Cardiac muscle cell (in vitro differentiated cells and primary cell): ENCODE results near the gene STX18. TPM values are rescaled to one million over a fixed set of nuclear protein-coding genes. Genes with fewer than 3 reads are reported as not detected.

ENCODE experiments used
- DNase-seq, 2 donors: peaks; one replicate each; pipeline versions ENCODE4 v3.0.0 to v3.0.0-alpha.2; 2010 to 2017; ENCODE audit warnings: low read depth in 1 of 2, low spot score in 1 of 2
- H3K27ac ChIP-seq: fragments of 200-600 bp; sonication (generic); 2 replicates; pipeline ENCODE4 v1.5.1; 2016
- H3K27me3 ChIP-seq: fragments of 200-600 bp; sonication (generic); 2 replicates; pipeline ENCODE4 v1.6.0; 2016; ENCODE audit warnings: control low read depth
- H3K36me3 ChIP-seq: fragments of 200-600 bp; sonication (generic); 2 replicates; pipeline ENCODE4 v1.5.1; 2016; ENCODE audit warnings: control low read depth
- H3K4me1 ChIP-seq: fragments of 200-600 bp; sonication (generic); 2 replicates; pipeline ENCODE4 v1.8.1; 2017; ENCODE audit warnings: low read depth, mild to moderate bottlenecking, mixed run types
- H3K4me3 ChIP-seq: fragments of 200-600 bp; sonication (generic); 2 replicates; pipeline ENCODE4 v1.5.1; 2016; ENCODE audit warnings: mild to moderate bottlenecking
- H3K9me3 ChIP-seq: fragments of 200-600 bp; sonication (generic); 2 replicates; pipeline ENCODE4 v1.5.1; 2017; ENCODE audit warnings: low read depth, mild to moderate bottlenecking, control low read depth
- polyA plus RNA-seq: library from polyadenylated mRNA; unstranded; fragments of >200 nt; fragmentation: Nextera tagmentation; extraction: Ambion mirVana; gene quantifications from 2 replicates; pipeline ENCODE4 v1.2.1, GENCODE V29; 2016
- total RNA-seq: library from RNA; depleted of rRNA; stranded (reverse); fragments of >200 nt; gene quantifications from 2 replicates; pipeline ENCODE4 v1.2.3, GENCODE V29; 2016
- TF ChIP-seq, protein P1 (sequence below): IDR thresholded peaks from 2 replicates; pipeline ENCODE4 v1.5.1; 2012; ENCODE audit warnings: low read depth, mild to moderate bottlenecking, low read length

Gene STX18
- total and polyA plus RNA-seq, 2 experiments from 2014 or later = 29.8 to 63.3 TPM

DNA sequence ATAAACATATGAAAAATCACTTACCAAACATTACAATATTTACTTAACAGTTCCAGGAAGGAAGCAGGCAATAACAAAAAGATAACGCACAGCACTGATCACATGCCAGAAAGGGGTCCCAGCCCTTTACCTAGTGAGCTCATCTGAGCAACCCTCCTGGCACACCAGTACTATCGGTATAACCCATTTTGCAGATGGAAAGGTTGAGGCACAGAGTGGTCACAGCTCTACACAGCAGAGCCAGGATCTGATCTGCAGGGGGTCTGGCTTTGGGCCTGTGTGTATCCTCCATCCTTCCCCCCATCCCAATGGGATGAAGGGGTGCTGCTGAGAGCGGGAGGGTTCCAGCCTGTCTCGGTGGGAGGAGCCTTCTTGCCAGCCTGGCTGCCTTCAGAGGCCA lies 150.0 kb downstream of the STX18 start:
- no peak for DNase-seq
- TF ChIP-seq, protein P1, sequence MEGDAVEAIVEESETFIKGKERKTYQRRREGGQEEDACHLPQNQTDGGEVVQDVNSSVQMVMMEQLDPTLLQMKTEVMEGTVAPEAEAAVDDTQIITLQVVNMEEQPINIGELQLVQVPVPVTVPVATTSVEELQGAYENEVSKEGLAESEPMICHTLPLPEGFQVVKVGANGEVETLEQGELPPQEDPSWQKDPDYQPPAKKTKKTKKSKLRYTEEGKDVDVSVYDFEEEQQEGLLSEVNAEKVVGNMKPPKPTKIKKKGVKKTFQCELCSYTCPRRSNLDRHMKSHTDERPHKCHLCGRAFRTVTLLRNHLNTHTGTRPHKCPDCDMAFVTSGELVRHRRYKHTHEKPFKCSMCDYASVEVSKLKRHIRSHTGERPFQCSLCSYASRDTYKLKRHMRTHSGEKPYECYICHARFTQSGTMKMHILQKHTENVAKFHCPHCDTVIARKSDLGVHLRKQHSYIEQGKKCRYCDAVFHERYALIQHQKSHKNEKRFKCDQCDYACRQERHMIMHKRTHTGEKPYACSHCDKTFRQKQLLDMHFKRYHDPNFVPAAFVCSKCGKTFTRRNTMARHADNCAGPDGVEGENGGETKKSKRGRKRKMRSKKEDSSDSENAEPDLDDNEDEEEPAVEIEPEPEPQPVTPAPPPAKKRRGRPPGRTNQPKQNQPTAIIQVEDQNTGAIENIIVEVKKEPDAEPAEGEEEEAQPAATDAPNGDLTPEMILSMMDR = no peak
- H3K36me3 ChIP-seq = no peaks in the 10 kb centered on the region
- no peak overlapping the region for H3K4me3 ChIP-seq
- H3K4me1 ChIP-seq = no peaks in the 10 kb centered on the region
- peaks cover 64% of the 10 kb centered on the region for H3K27me3 ChIP-seq
- H3K27ac ChIP-seq = no peak overlapping the region
- no peaks in the 10 kb centered on the region for H3K9me3 ChIP-seq

DNA sequence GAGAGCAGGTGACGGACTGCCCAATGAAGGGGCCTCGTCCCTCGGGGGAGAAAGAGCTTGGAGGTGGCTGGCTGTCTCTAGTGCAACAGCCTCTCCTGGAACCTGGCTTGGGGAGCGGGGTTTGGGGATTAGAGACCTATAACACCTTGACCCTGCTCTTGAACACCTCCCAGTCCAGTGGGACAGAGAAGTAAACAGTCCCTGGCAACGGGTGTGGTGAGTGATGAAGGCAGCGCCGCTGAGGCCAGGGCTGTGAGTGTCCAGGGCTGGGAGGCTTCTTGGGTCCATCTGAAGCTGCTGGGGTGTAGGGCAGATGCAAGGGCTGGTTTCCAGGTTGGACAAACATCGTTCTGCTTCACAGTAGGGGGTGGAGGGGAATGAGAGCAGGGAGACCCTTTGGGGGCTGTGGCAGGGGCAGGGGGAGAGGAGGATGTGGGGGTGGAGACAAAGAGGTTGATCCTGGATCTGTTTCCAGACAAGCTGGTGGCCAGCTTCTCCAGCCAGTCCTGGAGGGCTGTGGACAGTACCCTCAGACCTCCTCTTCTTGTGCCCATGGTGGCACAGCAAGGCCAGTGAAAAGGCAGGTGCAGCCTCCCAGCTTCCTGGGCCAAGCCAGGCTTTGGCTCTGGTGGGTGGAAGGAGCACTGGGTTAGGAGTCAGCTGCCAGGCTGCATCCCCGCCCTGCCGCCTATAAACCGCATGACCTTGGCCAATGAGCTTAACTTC lies 151.2 kb downstream of the STX18 start:
- no peak overlapping the region for H3K4me3 ChIP-seq
- no peaks in the 10 kb centered on the region for H3K36me3 ChIP-seq
- TF ChIP-seq, protein P1 = no peak
- DNase-seq = no peak
- H3K9me3 ChIP-seq = no peaks in the 10 kb centered on the region
- no peak overlapping the region for H3K27ac ChIP-seq
- no peaks in the 10 kb centered on the region for H3K4me1 ChIP-seq
- H3K27me3 ChIP-seq = peaks cover 76% of the 10 kb centered on the region

DNA sequence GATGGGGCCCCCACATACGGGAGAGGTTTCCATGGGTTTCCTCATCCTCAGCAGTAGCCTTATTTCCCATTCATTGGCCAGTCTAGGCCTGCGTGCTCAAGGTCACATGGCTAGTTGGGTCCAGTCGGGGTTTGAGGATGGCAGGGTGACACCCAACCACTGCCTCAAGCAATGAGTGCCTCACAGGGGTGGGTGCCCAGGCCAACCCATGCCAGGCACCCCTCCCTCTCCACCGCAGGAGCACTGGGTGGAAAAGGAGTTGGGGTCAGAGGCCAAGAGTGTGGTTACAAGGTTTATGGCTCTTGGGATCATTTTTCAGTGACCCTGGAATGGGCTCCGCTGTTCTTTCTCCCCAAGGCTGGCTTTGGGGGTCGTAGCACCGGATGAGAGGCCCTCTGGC lies 151.8 kb downstream of the STX18 start:
- Histone ChIP-seq H3K36me3 (no peaks in the 10 kb centered on the region), H3K4me3 (no peak overlapping the region), H3K27me3 (peaks cover 82% of the 10 kb centered on the region), H3K27ac (no peak overlapping the region), H3K9me3 (no peaks in the 10 kb centered on the region), H3K4me1 (no peaks in the 10 kb centered on the region)
- TF ChIP-seq, protein P1 = no peak
- DNase-seq = no peak

DNA sequence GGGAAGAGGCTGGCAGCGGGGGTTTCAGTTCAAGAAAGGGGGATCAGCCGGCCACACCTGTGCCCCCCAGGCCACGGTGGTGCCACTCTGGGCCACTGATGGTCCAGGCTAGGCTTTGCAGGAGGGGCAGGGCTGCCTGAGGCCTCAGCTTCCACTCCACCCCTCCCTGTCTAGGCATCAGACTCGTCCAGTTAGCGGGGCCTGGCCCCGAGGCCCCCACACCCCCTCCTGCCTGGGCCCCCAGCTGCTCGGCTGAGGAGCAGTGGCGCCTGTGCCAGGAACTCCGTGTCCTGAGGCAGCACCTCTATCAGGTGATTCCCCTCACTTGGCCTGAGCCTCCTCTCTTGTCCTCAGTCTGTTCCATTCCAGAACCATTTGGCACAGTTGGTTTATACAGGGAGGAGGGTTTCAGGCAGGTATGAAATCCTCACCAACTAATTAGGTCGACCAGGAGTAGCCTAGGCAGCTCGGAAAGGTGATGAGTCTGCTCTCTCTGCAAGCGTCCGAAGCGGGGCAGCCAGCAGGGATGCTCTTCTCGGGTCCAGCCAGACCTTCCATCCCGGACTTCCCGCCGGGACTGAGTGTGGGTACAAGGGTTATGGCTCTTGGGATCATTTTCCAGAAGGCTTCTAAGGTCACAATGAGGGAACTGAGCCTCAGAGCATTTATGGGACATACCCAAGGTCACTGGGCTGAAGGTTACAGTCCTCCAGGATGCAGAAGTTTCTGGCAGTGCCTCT lies 152.8 kb downstream of the STX18 start:
- DNase-seq = no peak
- Histone ChIP-seq H3K4me3 (no peak overlapping the region), H3K4me1 (no peaks in the 10 kb centered on the region), H3K9me3 (no peaks in the 10 kb centered on the region), H3K27me3 (peaks cover 82% of the 10 kb centered on the region), H3K27ac (no peak overlapping the region), H3K36me3 (no peaks in the 10 kb centered on the region)
- TF ChIP-seq, protein P1 = no peak

DNA sequence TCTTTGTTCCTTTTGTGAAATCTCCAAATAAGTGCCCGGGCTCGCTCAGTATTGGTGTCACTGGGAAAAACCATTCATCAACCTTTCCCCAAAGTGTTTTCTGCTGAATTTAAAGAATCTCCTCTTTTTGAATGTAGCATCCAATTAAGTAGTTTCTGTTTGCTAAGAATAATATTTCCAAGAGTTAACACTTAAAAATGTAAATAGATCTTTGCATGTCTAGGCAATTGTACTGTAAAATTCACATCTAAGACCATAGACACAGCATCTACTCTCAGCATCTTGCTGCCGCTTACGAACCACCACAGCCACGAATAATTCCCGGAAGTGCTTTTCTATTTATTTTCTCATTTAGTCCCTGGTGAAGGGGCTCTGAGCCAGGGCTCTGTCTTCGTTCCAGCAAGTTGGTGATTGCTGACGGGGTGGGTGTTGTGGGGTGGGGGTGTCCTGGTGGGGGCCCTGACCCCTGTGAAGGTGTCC lies 153.5 kb downstream of the STX18 start:
- Histone ChIP-seq H3K4me3 (no peak overlapping the region), H3K27ac (no peak overlapping the region), H3K4me1 (peaks cover 2% of the 10 kb centered on the region), H3K9me3 (no peaks in the 10 kb centered on the region), H3K27me3 (peaks cover 81% of the 10 kb centered on the region), H3K36me3 (no peaks in the 10 kb centered on the region)
- no peak for DNase-seq
- TF ChIP-seq, protein P1 = no peak
